ENCODE data around the gene AP2B1.

DNA sequence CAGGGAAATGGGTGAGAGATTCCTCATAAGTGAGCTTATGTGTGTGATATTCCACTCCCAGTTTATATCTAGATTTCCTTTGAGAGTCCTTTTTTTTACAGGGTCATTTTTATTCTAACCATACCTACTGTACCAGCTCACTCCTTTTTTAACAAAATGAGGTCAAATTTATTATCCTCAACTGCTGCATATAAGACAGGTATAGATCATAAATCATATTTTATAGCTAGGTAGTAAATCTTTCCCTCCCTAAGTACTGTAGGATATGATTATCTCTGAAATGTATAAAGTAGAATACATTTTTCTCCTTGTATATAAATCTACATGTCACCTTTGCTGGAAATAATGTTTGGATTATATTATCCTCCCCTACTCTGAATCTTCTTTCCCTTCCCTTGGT lies 31.5 kb downstream of the AP2B1 start:
- TF ChIP-seq, protein P1, sequence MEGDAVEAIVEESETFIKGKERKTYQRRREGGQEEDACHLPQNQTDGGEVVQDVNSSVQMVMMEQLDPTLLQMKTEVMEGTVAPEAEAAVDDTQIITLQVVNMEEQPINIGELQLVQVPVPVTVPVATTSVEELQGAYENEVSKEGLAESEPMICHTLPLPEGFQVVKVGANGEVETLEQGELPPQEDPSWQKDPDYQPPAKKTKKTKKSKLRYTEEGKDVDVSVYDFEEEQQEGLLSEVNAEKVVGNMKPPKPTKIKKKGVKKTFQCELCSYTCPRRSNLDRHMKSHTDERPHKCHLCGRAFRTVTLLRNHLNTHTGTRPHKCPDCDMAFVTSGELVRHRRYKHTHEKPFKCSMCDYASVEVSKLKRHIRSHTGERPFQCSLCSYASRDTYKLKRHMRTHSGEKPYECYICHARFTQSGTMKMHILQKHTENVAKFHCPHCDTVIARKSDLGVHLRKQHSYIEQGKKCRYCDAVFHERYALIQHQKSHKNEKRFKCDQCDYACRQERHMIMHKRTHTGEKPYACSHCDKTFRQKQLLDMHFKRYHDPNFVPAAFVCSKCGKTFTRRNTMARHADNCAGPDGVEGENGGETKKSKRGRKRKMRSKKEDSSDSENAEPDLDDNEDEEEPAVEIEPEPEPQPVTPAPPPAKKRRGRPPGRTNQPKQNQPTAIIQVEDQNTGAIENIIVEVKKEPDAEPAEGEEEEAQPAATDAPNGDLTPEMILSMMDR (IDR thresholded peaks at IDR 0.05), result no peak
- TF ChIP-seq ZFX (IDR thresholded peaks at IDR 0.05; ENCODE audit: borderline replicate concordance), result no peak
